H9 (cell line): ENCODE data around the gene BHLHE23. TPM values are rescaled to one million over a fixed set of nuclear protein-coding genes. Genes with fewer than 3 reads are reported as not detected.

Experiments used
- DNase-seq: peaks from one replicate; pipeline ENCODE4 v3.0.0-alpha.2; 2017
- H2AFZ ChIP-seq: one replicate; pipeline ENCODE4 v1.6.1; 2013; ENCODE audit warnings: mild to moderate bottlenecking, low read length, control low read depth, moderate library complexity
- H2AK5ac ChIP-seq: 2 replicates; pipeline ENCODE4 v1.6.1; 2013; ENCODE audit warnings: low read length, control low read depth, mixed read lengths; ENCODE audit not compliant: insufficient read length
- H2BK120ac ChIP-seq: one replicate; pipeline ENCODE4 v1.6.1; 2013; ENCODE audit warnings: low read depth, mild to moderate bottlenecking, low read length, control low read depth, inconsistent platforms; ENCODE audit not compliant: poor library complexity, severe bottlenecking
- H2BK12ac ChIP-seq: 2 replicates; pipeline ENCODE4 v1.6.1; 2013; ENCODE audit warnings: low read length, control low read depth, mixed read lengths, low read depth; ENCODE audit not compliant: insufficient read length
- H2BK15ac ChIP-seq: 2 replicates; pipeline ENCODE4 v1.6.1; 2013; ENCODE audit warnings: low read depth, low read length, control low read depth
- H2BK20ac ChIP-seq: one replicate; pipeline ENCODE4 v1.6.1; 2013; ENCODE audit warnings: low read depth, mild to moderate bottlenecking, low read length, control low read depth, inconsistent platforms; ENCODE audit not compliant: poor library complexity, severe bottlenecking
- H2BK5ac ChIP-seq: 2 replicates; pipeline ENCODE4 v1.6.1; 2013; ENCODE audit warnings: low read length, control low read depth, mixed read lengths; ENCODE audit not compliant: insufficient read length
- H3K14ac ChIP-seq: 2 replicates; pipeline ENCODE4 v1.6.1; 2013; ENCODE audit warnings: low read length, control low read depth; ENCODE audit not compliant: insufficient read depth
- H3K18ac ChIP-seq: 2 replicates; pipeline ENCODE4 v1.6.1; 2013; ENCODE audit warnings: low read depth, mild to moderate bottlenecking, mixed read lengths, low read length, control low read depth; ENCODE audit not compliant: insufficient read length
- H3K23ac ChIP-seq: 2 replicates; pipeline ENCODE4 v1.6.1; 2013; ENCODE audit warnings: low read length, control low read depth, mixed read lengths, low read depth; ENCODE audit not compliant: insufficient read length
- H3K23me2 ChIP-seq: 2 replicates; pipeline ENCODE4 v1.6.1; 2013; ENCODE audit warnings: low read depth, mild to moderate bottlenecking, mixed read lengths, low read length, control low read depth; ENCODE audit not compliant: insufficient read length, poor library complexity, severe bottlenecking
- H3K27ac ChIP-seq: 2 replicates; pipeline ENCODE4 v1.5.1; 2013; ENCODE audit warnings: low read length, control low read depth, mixed read lengths, low read depth; ENCODE audit not compliant: insufficient read length
- H3K27me3 ChIP-seq: 2 replicates; pipeline ENCODE4 v1.6.1; 2013; ENCODE audit warnings: low read length, control low read depth, inconsistent platforms; ENCODE audit not compliant: insufficient read depth
- H3K4ac ChIP-seq: 2 replicates; pipeline ENCODE4 v1.6.1; 2013; ENCODE audit warnings: low read depth, mild to moderate bottlenecking, control low read depth, inconsistent platforms, low read length, moderate library complexity
- H3K4me1 ChIP-seq: 2 replicates; pipeline ENCODE4 v1.6.1; 2013; ENCODE audit warnings: low read length, control low read depth, inconsistent platforms; ENCODE audit not compliant: insufficient read depth
- H3K4me2 ChIP-seq: 2 replicates; pipeline ENCODE4 v1.6.1; 2013; ENCODE audit warnings: low read length, control low read depth, mixed read lengths; ENCODE audit not compliant: insufficient read length, insufficient read depth
- H3K56ac ChIP-seq: 2 replicates; pipeline ENCODE4 v1.6.1; 2013; ENCODE audit warnings: low read depth, mild to moderate bottlenecking, mixed read lengths, low read length, control low read depth; ENCODE audit not compliant: insufficient read length
- H3K79me1 ChIP-seq: 2 replicates; pipeline ENCODE4 v1.6.1; 2013; ENCODE audit warnings: low read depth, mild to moderate bottlenecking, moderate library complexity, low read length, control low read depth, inconsistent platforms; ENCODE audit not compliant: insufficient read depth, poor library complexity, severe bottlenecking
- H3K79me2 ChIP-seq: 2 replicates; pipeline ENCODE4 v1.6.1; 2013; ENCODE audit warnings: low read length, control low read depth, inconsistent platforms; ENCODE audit not compliant: insufficient read depth
- H3K9ac ChIP-seq: 2 replicates; pipeline ENCODE4 v1.6.1; 2013; ENCODE audit warnings: low read length, control low read depth, mixed read lengths; ENCODE audit not compliant: insufficient read length; ENCODE audit errors: extremely low read depth
- H3K9me3 ChIP-seq: one replicate; pipeline ENCODE4 v1.6.1; 2013; ENCODE audit warnings: low read depth, low read length, inconsistent platforms; ENCODE audit not compliant: control insufficient read depth
- H3T11ph ChIP-seq: one replicate; pipeline ENCODE4 v1.6.1; 2013; ENCODE audit warnings: mild to moderate bottlenecking, low read length, control low read depth, inconsistent platforms
- H4K20me1 ChIP-seq: one replicate; pipeline ENCODE4 v1.6.1; 2013; ENCODE audit not compliant: control insufficient read depth, insufficient read length, insufficient read depth
- H4K5ac ChIP-seq: 2 replicates; pipeline ENCODE4 v1.6.1; 2013; ENCODE audit warnings: low read depth, mild to moderate bottlenecking, mixed read lengths, low read length, control low read depth; ENCODE audit not compliant: insufficient read length
- H4K8ac ChIP-seq: replicated peaks from 2 replicates; pipeline ENCODE4 v1.6.1; 2013; ENCODE audit warnings: low read length, control low read depth, mixed read lengths, low read depth; ENCODE audit not compliant: insufficient read length
- H4K91ac ChIP-seq: 2 replicates; pipeline ENCODE4 v1.6.1; 2013; ENCODE audit warnings: low read depth, mild to moderate bottlenecking, moderate library complexity, mixed read lengths, low read length, control low read depth; ENCODE audit not compliant: insufficient read length
- H3K27ac Mint-ChIP-seq, 3 experiments: 2 replicates in 2 of 3; 3 replicates in 1 of 3; pipeline ENCODE4 v1.8.0; 2020 to 2021; ENCODE audit warnings: mixed read lengths in 3 of 3, mild to moderate bottlenecking in 1 of 3, moderate library complexity in 1 of 3
- H3K27me3 Mint-ChIP-seq: 2 replicates; pipeline ENCODE4 v1.8.0; 2021; ENCODE audit warnings: low read depth, mild to moderate bottlenecking, moderate library complexity, mixed read lengths
- H3K36me3 Mint-ChIP-seq, 3 experiments: 2 replicates in 2 of 3; 3 replicates in 1 of 3; pipeline ENCODE4 v1.8.0; 2020 to 2021; ENCODE audit warnings: low read depth in 3 of 3, mixed read lengths in 3 of 3; ENCODE audit not compliant: insufficient read depth in 1 of 3
- H3K4me1 Mint-ChIP-seq, 2 experiments: 2 replicates each; pipeline ENCODE4 v1.8.0; 2020; ENCODE audit warnings: mixed read lengths in 2 of 2
- H3K4me3 Mint-ChIP-seq, 2 experiments: 2 replicates in 1 of 2; 3 replicates in 1 of 2; pipeline ENCODE4 v1.8.0; 2020 to 2021; ENCODE audit warnings: mild to moderate bottlenecking in 2 of 2, mixed read lengths in 2 of 2, moderate library complexity in 1 of 2
- H3K9me3 Mint-ChIP-seq, 2 experiments: 2 replicates in 1 of 2; 3 replicates in 1 of 2; pipeline ENCODE4 v1.8.0; 2020; ENCODE audit warnings: mild to moderate bottlenecking in 2 of 2, mixed read lengths in 2 of 2, moderate library complexity in 1 of 2
- WGBS: extraction: QIAGEN DNeasy Blood & Tissue Kit; methylation state at CpG from one replicate; pipeline ENCODE4 v1.1.7; 2013; ENCODE audit warnings: missing lambda C conversion rate, low lambda C conversion rate, mixed read lengths; ENCODE audit not compliant: insufficient read length; ENCODE audit errors: extremely low coverage; 5-methylcytosine and 5-hydroxymethylcytosine counted together
- total RNA-seq: library from RNA; stranded (reverse); gene quantifications from 2 replicates; pipeline ENCODE4 v1.2.1, GENCODE V29; 2021
- TF ChIP-seq, protein P1 (sequence below): fragments of 200-600 bp; sonication (generic); conservative IDR thresholded peaks from 3 replicates; pipeline ENCODE4 v1.8.0; 2021; ENCODE audit warnings: antibody characterized with exemption, mild to moderate bottlenecking

BHLHE23 gene
- total RNA-seq, 1 experiment from 2014 or later, result 0.35 TPM

DNA sequence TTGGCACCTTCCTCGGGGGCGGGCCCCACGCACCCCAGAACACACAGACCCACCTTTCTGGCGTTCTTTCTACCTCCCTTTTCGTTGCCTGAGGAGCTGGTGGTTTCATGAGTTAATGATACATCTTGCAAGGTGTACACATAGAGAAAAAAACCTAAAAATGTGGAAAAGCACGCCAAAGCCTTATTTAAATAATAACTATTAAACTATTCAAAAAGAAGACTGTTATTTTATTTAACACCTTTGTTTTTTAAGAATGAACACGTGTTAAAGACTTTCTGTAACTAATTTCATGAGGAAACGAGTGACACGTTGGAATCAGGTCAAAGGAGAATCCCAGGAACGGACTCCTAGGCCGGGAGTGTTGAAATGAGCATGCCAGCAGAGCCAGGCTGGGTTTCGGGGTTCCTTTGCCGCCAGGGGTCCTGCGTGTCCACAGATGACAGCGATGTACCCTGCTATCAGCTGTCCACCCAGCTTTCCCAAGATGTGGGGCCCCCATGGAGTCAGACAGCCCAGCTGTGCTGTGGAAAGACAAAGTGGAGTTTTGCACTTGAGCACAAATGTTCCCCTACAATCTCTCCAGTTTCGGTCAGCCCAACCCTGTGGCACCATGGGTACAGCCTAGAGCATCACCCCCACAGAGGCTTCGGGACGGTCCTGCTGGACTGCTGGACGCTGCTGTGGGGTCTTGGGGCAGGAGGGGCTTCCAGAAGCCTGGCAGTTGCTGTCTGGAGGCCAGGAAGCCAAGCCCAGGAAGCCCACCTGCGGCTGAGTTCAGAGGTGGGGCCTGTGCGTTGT lies 38.2 kb downstream of the BHLHE23 start:
- TF ChIP-seq, protein P1, sequence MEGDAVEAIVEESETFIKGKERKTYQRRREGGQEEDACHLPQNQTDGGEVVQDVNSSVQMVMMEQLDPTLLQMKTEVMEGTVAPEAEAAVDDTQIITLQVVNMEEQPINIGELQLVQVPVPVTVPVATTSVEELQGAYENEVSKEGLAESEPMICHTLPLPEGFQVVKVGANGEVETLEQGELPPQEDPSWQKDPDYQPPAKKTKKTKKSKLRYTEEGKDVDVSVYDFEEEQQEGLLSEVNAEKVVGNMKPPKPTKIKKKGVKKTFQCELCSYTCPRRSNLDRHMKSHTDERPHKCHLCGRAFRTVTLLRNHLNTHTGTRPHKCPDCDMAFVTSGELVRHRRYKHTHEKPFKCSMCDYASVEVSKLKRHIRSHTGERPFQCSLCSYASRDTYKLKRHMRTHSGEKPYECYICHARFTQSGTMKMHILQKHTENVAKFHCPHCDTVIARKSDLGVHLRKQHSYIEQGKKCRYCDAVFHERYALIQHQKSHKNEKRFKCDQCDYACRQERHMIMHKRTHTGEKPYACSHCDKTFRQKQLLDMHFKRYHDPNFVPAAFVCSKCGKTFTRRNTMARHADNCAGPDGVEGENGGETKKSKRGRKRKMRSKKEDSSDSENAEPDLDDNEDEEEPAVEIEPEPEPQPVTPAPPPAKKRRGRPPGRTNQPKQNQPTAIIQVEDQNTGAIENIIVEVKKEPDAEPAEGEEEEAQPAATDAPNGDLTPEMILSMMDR, result no peak
- H3K27ac Mint-ChIP-seq, result no peak overlapping the region

More for the DNA sequence above, 38.2 kb downstream of the BHLHE23 start:
- no CpG with 5 or more reads among the region's 21 CpGs for WGBS
- Histone ChIP-seq H2AK5ac (no peak overlapping the region), H3K56ac (no peak overlapping the region), H2BK20ac (no peak overlapping the region), H3K27ac (no peak overlapping the region), H4K8ac (no peak overlapping the region), H3K4me1 (no peaks in the 10 kb centered on the region), H3K9ac (no peak overlapping the region), H2BK5ac (no peak overlapping the region), H2BK12ac (no peak overlapping the region), H3K27me3 (peaks cover 7% of the 10 kb centered on the region; the same call in 1 of the 2 replicates), H4K91ac (no peak overlapping the region), H3K4ac (no peak overlapping the region), H3K18ac (no peak overlapping the region), H2BK15ac (no peak overlapping the region), H2BK120ac (no peak overlapping the region), H2AFZ (no peak overlapping the region), H4K20me1 (no peaks in the 10 kb centered on the region), H3K79me2 (no peaks in the 10 kb centered on the region), H3K23me2 (no peaks in the 10 kb centered on the region), H3T11ph (no peak overlapping the region), H3K14ac (no peak overlapping the region), H3K79me1 (no peaks in the 10 kb centered on the region), H3K9me3 (no peaks in the 10 kb centered on the region), H4K5ac (no peak overlapping the region), H3K23ac (no peak overlapping the region), H3K4me2 (no peak overlapping the region)
- peaks cover 26% of the 10 kb centered on the region for H3K27me3 Mint-ChIP-seq
- peaks cover 3% of the 10 kb centered on the region in 2 experiments; a peak in 2 of 5 replicates for H3K9me3 Mint-ChIP-seq
- DNase-seq, result no peak
- H3K4me1 Mint-ChIP-seq, result peaks cover 4 to 12% of the 10 kb centered on the region in 2 experiments
- peaks cover 0 to 8% (median 3%) of the 10 kb centered on the region in 3 experiments; a peak in 3 of 7 replicates for H3K36me3 Mint-ChIP-seq
- H3K4me3 Mint-ChIP-seq, result no peak overlapping the region
